ENCODE measurements around the gene FAM107B. TPM values are rescaled to one million over a fixed set of nuclear protein-coding genes. Genes with fewer than 3 reads are reported as not detected.
A peak's percentile ranks its signal among the peaks of the same experiment; 100 is the strongest.

The FAM107B gene
- total and polyA plus RNA-seq, 2 experiments from 2014 or later = 3.4 to 5.2 TPM

GRCh38 chr10:14486777-14487487, 287.8 kb downstream of the FAM107B start:
- Histone ChIP-seq H3K36me3 (ENCODE audit: low read depth) (no peaks in the 10 kb centered on the region), H3K9ac (no peak overlapping the region), H3K9me2 (ENCODE audit: insufficient read depth) (no peaks in the 10 kb centered on the region), H3K27ac (no peak overlapping the region), H3K4me1 (ENCODE audit: insufficient read depth) (no peaks in the 10 kb centered on the region), H3K4me2 (ENCODE audit: unreplicated experiment) (no peak overlapping the region), H3K27me3 (replicated peaks; ENCODE audit: insufficient read depth) (peaks cover 50% of the 10 kb centered on the region), H3K9me3 (ENCODE audit: low read depth) (no peaks in the 10 kb centered on the region), H3F3A (ENCODE audit: insufficient read depth) (no peaks in the 10 kb centered on the region), H4K20me1 (ENCODE audit: insufficient read depth) (no peaks in the 10 kb centered on the region), H3K79me2 (ENCODE audit: insufficient read depth) (no peaks in the 10 kb centered on the region), H2AFZ (no peak overlapping the region), H3K4me3 (no peak overlapping the region)
- DNase-seq = no peak
- 53 to 56% methylated on average over 13 of the region's 13 CpGs for WGBS, 2 experiments (ENCODE audit: low coverage in 1 of 2, low lambda C conversion rate in 2 of 2, missing lambda C conversion rate in 2 of 2)
- in situ Hi-C loops (cut with MboI) = no loop called here
- no peak for TF ChIP-seq EZH2phosphoT487 (IDR thresholded peaks at IDR 0.05; ENCODE audit: insufficient read depth, low read depth)

GRCh38 chr10:14485986-14486385, 288.7 kb downstream of the FAM107B start:
- Histone ChIP-seq H3K4me3 (no peak overlapping the region), H3K27me3 (replicated peaks; ENCODE audit: insufficient read depth) (peaks cover 57% of the 10 kb centered on the region), H3K36me3 (ENCODE audit: low read depth) (no peaks in the 10 kb centered on the region), H3K9me2 (ENCODE audit: insufficient read depth) (no peaks in the 10 kb centered on the region), H3K4me2 (ENCODE audit: unreplicated experiment) (no peak overlapping the region), H3K79me2 (ENCODE audit: insufficient read depth) (no peaks in the 10 kb centered on the region), H3K9ac (no peak overlapping the region), H2AFZ (no peak overlapping the region), H4K20me1 (ENCODE audit: insufficient read depth) (no peaks in the 10 kb centered on the region), H3K4me1 (ENCODE audit: insufficient read depth) (no peaks in the 10 kb centered on the region), H3K27ac (no peak overlapping the region), H3F3A (ENCODE audit: insufficient read depth) (no peaks in the 10 kb centered on the region), H3K9me3 (ENCODE audit: low read depth) (no peaks in the 10 kb centered on the region)
- TF ChIP-seq EZH2 (IDR thresholded peaks at IDR 0.05; ENCODE audit: insufficient read depth, poor library complexity, severe bottlenecking) (no peak), EZH2phosphoT487 (IDR thresholded peaks at IDR 0.05; ENCODE audit: insufficient read depth, low read depth) (no peak)
- DNase-seq = peak; percentile 24
- in situ Hi-C loops (cut with MboI) = no loop called here
- WGBS, 2 experiments (ENCODE audit: low coverage in 1 of 2, low lambda C conversion rate in 2 of 2, missing lambda C conversion rate in 2 of 2) = 34% methylated on average over 5 of the region's 5 CpGs

- Histone ChIP-seq H4K20me1 (ENCODE audit: insufficient read depth) (no peaks in the 10 kb centered on the region), H2AFZ (no peak overlapping the region), H3K9me2 (ENCODE audit: insufficient read depth) (no peaks in the 10 kb centered on the region), H3K79me2 (ENCODE audit: insufficient read depth) (no peaks in the 10 kb centered on the region), H3K36me3 (ENCODE audit: low read depth) (no peaks in the 10 kb centered on the region), H3K4me2 (ENCODE audit: unreplicated experiment) (no peak overlapping the region), H3K27ac (no peak overlapping the region), H3K9ac (no peak overlapping the region), H3K9me3 (ENCODE audit: low read depth) (no peaks in the 10 kb centered on the region), H3K27me3 (replicated peaks; ENCODE audit: insufficient read depth) (peaks cover 61% of the 10 kb centered on the region), H3K4me1 (ENCODE audit: insufficient read depth) (no peaks in the 10 kb centered on the region), H3F3A (ENCODE audit: insufficient read depth) (no peaks in the 10 kb centered on the region), H3K4me3 (no peak overlapping the region)
- TF ChIP-seq EZH2 (IDR thresholded peaks at IDR 0.05; ENCODE audit: insufficient read depth, poor library complexity, severe bottlenecking) (no peak), EZH2phosphoT487 (IDR thresholded peaks at IDR 0.05; ENCODE audit: insufficient read depth, low read depth) (no peak)
- in situ Hi-C loops (cut with MboI) = no loop called here
- 73 to 82% methylated on average over 5 of the region's 5 CpGs for WGBS, 2 experiments (ENCODE audit: low coverage in 1 of 2, low lambda C conversion rate in 2 of 2, missing lambda C conversion rate in 2 of 2)
- no peak for DNase-seq
Observed at GRCh38 chr10:14483417-14483816, 291.3 kb downstream of the FAM107B start.

- no peak for DNase-seq
Observed at GRCh38 chr10:14481752-14482151, 292.9 kb downstream of the FAM107B start.

More at GRCh38 chr10:14481752-14482151, 292.9 kb downstream of the FAM107B start:
- Histone ChIP-seq H3K36me3 (ENCODE audit: low read depth) (no peaks in the 10 kb centered on the region), H3K79me2 (ENCODE audit: insufficient read depth) (no peaks in the 10 kb centered on the region), H3K4me3 (no peak overlapping the region), H3K4me2 (ENCODE audit: unreplicated experiment) (no peak overlapping the region), H3K4me1 (ENCODE audit: insufficient read depth) (peaks cover 6% of the 10 kb centered on the region), H3K9ac (no peak overlapping the region), H4K20me1 (ENCODE audit: insufficient read depth) (no peaks in the 10 kb centered on the region), H3K27me3 (replicated peaks; ENCODE audit: insufficient read depth) (peaks cover 45% of the 10 kb centered on the region), H3K27ac (no peak overlapping the region), H3K9me3 (ENCODE audit: low read depth) (no peaks in the 10 kb centered on the region), H3F3A (ENCODE audit: insufficient read depth) (peaks cover 5% of the 10 kb centered on the region; the same call in 1 of the 2 replicates), H3K9me2 (ENCODE audit: insufficient read depth) (no peaks in the 10 kb centered on the region), H2AFZ (no peak overlapping the region)
- WGBS, 2 experiments (ENCODE audit: low coverage in 1 of 2, low lambda C conversion rate in 2 of 2, missing lambda C conversion rate in 2 of 2) = 68 to 70% methylated on average over 9 of the region's 9 CpGs
- no peak for TF ChIP-seq EZH2 (IDR thresholded peaks at IDR 0.05; ENCODE audit: insufficient read depth, poor library complexity, severe bottlenecking)
- TF ChIP-seq EZH2phosphoT487 (IDR thresholded peaks at IDR 0.05; ENCODE audit: insufficient read depth, low read depth) = no peak
- in situ Hi-C loops (cut with MboI) = no loop called here

Data from GM23248 (cell line).